NCI-H2171 (cell line): ENCODE measurements around the gene CRLF1.

Experiments used
- DNase-seq: peaks from one replicate; lab custom pipeline; 2025; lab: John Stamatoyannopoulos, UW

CRLF1 gene

GRCh38 chr19:18636183-18636968 is 29.8 kb upstream of the CRLF1 start:
- peak; percentile 96 for DNase-seq

DNA sequence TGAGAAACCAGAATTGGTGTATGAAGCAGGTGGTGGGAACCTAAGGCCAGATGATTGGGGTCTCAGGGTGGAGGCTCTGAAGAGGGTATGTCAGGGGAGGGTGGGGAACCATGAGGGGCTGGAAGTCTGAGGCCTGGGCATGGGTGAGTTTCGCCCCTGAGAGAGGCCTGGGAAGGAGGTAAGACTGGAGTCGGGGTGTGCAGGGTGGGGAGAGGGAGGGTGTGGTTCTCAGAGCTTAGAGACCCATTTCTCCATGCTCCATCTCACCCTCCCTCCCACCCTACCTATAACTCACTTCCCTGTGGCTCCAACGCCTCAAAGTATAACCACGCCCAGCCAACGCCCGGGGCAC is 29.2 kb upstream of the CRLF1 start:
- no peak for DNase-seq

- DNase-seq = no peak
These were observed 28.2 kb upstream of the CRLF1 start for GRCh38 chr19:18634612-18635297.

GRCh38 chr19:18633321-18633720 is 26.7 kb upstream of the CRLF1 start:
- DNase-seq = peak; percentile 43

- DNase-seq = no peak
These were observed 22.8 kb upstream of the CRLF1 start for GRCh38 chr19:18629166-18630088.

DNA sequence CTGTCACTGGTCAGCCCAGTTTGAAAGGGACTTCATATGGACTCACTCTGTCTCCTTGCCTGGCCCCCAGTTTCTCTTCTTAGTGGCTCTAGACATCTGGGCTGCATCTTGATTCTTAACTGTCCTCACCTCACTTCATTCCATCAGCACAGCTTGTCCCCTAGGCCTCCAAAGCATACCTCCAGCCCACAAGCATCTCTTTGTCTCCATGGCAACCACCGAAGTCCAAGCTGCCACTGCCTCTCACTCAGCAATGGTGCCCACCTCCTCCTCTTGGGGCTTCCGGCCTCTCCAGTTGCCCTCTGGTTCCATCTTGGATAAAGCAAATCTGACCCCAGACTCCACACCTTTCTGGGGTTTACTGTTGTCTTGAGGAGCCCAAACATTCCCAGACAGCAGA is 20.3 kb upstream of the CRLF1 start:
- DNase-seq = no peak

- no peak for DNase-seq
These were observed 14.3 kb upstream of the CRLF1 start for GRCh38 chr19:18620902-18621301.

DNA sequence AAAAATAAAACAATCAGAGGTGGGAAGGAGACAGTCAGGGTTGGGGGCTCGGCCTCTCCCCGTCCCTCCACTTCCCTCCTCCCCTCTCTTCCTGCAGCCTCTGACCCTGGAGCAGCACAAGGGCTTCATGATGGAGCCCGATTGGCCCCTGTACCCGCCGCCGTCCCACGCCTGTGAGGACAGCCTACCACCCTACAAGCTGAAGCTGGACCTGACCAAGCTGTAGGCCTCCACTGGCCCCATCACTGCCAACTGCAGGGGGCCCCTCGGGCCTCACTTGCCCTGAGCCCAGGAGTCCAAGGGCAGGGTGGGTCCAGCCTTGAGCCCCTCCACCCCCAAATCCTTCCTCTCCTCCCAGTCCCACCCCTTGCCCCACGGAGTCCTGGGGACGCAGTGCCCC is 13.7 kb upstream of the CRLF1 start:
- no peak for DNase-seq

DNA sequence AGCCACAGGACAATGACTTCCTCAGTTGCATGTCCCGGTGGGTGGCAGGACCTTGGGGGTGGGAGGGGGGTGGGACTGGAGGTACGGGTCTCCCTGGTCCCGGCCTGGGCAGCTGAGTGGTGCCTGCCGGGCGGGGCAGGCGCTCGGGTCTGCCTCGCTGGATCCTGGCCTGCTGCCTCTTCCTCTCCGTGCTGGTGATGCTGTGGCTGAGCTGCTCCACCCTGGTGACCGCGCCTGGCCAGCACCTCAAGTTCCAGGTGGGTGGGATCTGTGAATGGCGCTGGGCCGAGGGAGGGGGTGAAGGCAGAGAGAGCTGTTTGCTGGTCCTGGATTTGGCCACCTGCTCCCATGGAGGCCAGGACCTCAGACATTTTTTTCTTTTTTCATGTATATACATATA is 11.6 kb upstream of the CRLF1 start:
- no peak for DNase-seq

GRCh38 chr19:18617562-18617961 is 11.0 kb upstream of the CRLF1 start:
- no peak for DNase-seq

DNA sequence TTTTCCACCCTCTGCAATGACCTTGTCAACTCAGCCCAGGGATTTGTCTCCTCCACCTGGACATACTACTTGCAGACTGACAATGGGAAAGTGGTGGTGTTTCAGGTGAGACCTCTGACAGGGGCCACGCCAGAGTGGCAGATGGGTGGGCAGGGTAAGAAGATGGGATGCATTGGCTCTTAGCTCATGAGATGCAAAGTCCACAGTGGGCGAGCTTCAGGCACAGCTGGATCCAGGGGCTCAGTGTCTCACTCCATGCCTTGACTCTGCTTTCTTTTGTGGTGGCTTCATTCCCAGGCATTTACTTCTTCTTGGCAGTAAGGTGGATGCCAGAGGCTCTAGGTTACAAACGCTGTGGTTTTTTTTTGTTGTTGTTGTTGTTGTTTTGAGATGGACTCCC is 9.4 kb upstream of the CRLF1 start:
- no peak for DNase-seq

GRCh38 chr19:18613589-18614234 is 7.1 kb upstream of the CRLF1 start:
- no peak for DNase-seq

GRCh38 chr19:18612772-18613588 is 6.4 kb upstream of the CRLF1 start, which contains the start of gene TMEM59L:
TSS of gene TMEM59L (plus strand) at chr19:18612870. CDS start at chr19:18612959, 89 bp downstream.
- no peak for DNase-seq

GRCh38 chr19:18612051-18612771 is 5.6 kb upstream of the CRLF1 start:
- DNase-seq = no peak

GRCh38 chr19:18611327-18612050 is 4.9 kb upstream of the CRLF1 start:
- no peak for DNase-seq

DNA sequence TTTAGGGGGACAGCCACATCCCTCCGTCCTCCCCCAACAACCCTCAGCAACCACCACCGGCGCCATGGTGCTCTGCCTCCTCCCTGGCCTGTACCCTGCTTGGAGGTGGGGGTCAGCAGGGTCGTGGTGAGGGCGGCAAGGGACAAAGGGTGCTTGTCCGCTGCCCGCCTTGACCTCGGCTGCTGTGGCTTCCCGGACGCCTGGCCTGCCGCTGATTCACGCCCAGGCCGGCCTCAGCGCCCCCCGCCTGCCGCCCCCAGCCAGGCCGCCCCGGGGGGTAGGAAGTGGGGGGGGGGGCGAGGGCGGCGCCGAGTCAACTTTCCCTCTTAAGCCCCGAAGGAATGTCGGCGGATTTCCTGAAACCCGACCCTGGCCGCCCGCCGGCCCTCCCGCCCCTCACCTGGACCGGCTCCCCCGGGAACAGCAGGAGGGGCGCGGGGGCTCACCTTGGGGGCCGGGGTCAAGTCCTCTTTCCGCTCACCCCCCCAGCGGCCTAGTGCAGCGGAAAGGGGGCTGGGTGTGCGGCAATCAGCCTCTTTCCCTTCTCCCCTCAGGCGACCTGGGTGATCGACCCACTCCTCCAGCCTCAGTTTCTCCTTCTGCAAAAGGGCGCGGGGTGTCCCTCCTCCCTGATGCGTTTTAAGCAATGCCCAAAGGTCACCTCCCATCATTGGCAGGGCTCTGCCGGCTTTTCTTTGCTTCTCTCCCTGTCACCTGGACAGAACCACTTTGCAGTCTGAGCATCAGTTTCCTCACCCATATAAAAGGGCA is 4.1 kb upstream of the CRLF1 start:
- no peak for DNase-seq

DNA sequence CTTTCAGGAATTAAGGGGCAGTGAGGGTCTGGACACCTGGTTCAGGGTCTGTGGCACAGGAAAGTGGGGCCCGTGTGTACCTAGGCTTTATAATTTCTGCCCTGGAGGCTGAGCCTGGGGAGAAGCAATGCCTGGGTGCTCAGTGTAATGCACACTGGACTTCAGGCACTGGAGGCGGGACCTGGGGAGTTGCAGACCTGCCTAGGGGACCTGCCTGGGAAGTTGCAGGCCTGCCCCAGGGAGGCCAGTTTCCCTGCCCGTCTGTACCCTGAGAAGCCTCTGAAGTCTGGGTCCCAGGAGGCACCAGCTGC is 3.6 kb upstream of the CRLF1 start:
- DNase-seq = no peak

DNA sequence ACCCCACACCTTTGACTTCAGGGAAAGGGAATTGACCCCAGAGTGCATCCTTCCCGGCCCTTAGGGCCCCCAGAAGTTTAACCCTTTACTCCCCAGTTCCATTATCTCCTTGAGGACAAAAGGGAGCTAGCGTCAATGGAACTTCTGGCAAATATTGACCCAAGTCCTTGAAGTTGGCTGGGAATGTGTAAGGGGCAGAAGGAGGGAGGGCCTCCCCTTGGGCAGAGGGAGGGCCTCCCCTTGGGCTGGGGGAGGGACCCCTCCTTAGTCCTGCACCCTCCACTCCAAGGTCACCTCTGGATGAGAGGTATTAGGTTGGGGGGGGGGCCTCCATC is 3.1 kb upstream of the CRLF1 start:
- DNase-seq = no peak
